Measurements from ENCODE around the gene CACNB2. TPM values are rescaled to one million over a fixed set of nuclear protein-coding genes. Genes with fewer than 3 reads are reported as not detected.

CACNB2 gene
- total and polyA plus RNA-seq, 2 experiments from 2014 or later: 101 to 172 TPM

DNA sequence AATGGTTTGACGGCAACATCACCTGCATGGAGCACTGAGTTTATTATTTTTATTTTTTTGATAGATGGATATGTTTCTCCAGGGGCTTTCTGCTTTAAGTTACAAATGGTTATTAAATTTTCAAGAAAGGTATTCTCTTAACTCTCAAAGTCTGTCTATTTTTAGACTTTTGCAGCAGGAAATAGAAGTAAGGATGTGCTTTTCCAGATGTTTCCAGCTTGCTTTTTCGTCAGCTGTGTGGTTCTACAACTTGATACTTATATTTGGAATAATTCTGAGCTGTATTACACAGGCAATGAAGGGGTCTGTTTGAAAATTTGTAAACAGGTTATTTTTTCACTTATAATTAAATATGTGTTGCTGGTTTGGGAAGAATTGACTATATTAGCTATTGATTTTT lies 69.0 kb downstream of the CACNB2 start:
- TF ChIP-seq, protein P1, sequence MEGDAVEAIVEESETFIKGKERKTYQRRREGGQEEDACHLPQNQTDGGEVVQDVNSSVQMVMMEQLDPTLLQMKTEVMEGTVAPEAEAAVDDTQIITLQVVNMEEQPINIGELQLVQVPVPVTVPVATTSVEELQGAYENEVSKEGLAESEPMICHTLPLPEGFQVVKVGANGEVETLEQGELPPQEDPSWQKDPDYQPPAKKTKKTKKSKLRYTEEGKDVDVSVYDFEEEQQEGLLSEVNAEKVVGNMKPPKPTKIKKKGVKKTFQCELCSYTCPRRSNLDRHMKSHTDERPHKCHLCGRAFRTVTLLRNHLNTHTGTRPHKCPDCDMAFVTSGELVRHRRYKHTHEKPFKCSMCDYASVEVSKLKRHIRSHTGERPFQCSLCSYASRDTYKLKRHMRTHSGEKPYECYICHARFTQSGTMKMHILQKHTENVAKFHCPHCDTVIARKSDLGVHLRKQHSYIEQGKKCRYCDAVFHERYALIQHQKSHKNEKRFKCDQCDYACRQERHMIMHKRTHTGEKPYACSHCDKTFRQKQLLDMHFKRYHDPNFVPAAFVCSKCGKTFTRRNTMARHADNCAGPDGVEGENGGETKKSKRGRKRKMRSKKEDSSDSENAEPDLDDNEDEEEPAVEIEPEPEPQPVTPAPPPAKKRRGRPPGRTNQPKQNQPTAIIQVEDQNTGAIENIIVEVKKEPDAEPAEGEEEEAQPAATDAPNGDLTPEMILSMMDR (IDR thresholded peaks at IDR 0.05; ENCODE audit: low read depth, low read length): no peak
- no peaks in the 10 kb centered on the region for H3K36me3 ChIP-seq
- DNase-seq (ENCODE audit: low read depth in 1 of 2, low spot score in 1 of 2): no peak
- no peaks in the 10 kb centered on the region for H3K9me3 ChIP-seq (ENCODE audit: low read depth)
- H3K27me3 ChIP-seq: no peaks in the 10 kb centered on the region
- H3K4me3 ChIP-seq: no peak overlapping the region
- peaks cover 54% of the 10 kb centered on the region for H3K4me1 ChIP-seq (ENCODE audit: low read depth)
- no peak overlapping the region for H3K27ac ChIP-seq

DNA sequence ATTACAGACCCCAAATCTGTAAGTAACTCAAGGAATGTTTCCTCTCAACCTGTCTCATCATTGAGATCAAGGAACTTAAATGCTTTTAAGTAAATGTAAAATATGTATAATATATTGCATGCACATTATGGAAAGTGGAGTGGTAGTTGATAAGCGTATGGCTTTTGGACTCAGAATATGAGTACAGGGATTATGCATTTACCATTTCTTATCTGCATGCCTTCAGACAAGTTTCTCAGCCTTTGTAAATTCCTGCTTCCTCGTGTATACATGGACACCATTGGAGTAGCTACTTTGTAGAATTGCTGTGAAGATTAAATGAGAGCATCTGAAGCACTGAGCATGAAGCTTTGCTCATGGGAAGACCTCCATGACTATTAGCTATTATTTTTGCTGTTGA lies 70.5 kb downstream of the CACNB2 start:
- no peak overlapping the region for H3K4me3 ChIP-seq
- peak overlapping the region; percentile 10 for H3K27ac ChIP-seq
- TF ChIP-seq, protein P1 (IDR thresholded peaks at IDR 0.05; ENCODE audit: low read depth, low read length): no peak
- H3K4me1 ChIP-seq (ENCODE audit: low read depth): peaks cover 63% of the 10 kb centered on the region
- no peaks in the 10 kb centered on the region for H3K36me3 ChIP-seq
- no peaks in the 10 kb centered on the region for H3K27me3 ChIP-seq
- no peaks in the 10 kb centered on the region for H3K9me3 ChIP-seq (ENCODE audit: low read depth)
- DNase-seq (ENCODE audit: low read depth in 1 of 2, low spot score in 1 of 2): no peak

DNA sequence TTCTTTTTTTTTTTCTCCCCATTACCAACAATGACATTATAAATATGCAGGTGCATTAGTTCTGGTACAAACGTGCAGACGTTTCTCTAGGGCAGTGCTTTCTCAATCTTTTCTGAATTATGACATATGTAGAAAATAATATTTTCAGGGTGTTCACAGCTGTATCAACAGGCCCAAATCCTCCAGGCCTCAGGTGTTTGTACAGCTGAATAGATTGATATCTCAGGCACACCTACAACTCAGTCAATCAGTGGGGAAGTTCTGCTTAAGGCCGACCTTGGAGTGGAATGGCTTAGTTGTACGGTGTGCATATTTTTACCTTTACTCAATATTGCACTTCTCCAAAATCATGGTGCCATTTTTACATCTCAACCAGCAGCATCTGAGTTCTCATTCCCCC lies 71.6 kb downstream of the CACNB2 start:
- no peak overlapping the region for H3K4me3 ChIP-seq
- TF ChIP-seq, protein P1 (IDR thresholded peaks at IDR 0.05; ENCODE audit: low read depth, low read length): no peak
- H3K27ac ChIP-seq: no peak overlapping the region
- H3K4me1 ChIP-seq (ENCODE audit: low read depth): peaks cover 70% of the 10 kb centered on the region
- no peak for DNase-seq (ENCODE audit: low read depth in 1 of 2, low spot score in 1 of 2)
- H3K9me3 ChIP-seq (ENCODE audit: low read depth): no peaks in the 10 kb centered on the region
- no peaks in the 10 kb centered on the region for H3K27me3 ChIP-seq
- H3K36me3 ChIP-seq: no peaks in the 10 kb centered on the region

DNA sequence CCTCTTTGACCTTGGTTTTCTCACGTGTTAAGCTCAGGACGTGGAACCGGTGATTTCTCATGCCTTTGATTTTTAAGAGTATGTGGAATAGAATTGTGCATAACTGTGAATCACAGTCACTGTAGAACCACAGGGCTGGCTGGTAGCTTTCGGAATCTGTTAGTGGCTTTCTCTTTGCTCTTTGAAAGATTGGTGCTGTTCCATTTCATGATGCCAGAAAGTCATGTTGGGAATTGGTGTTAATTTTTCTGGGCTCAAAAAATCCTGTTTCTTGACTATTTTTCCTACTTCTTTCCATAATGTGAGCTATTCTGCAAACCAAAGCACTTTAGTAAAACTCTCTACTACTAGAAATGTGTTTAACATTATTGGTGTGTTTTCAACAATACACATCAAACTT lies 73.0 kb downstream of the CACNB2 start:
- H3K9me3 ChIP-seq (ENCODE audit: low read depth): no peaks in the 10 kb centered on the region
- no peak for DNase-seq (ENCODE audit: low read depth in 1 of 2, low spot score in 1 of 2)
- H3K27ac ChIP-seq: peak overlapping the region; percentile 67
- no peaks in the 10 kb centered on the region for H3K36me3 ChIP-seq
- H3K4me3 ChIP-seq: no peak overlapping the region
- TF ChIP-seq, protein P1 (IDR thresholded peaks at IDR 0.05; ENCODE audit: low read depth, low read length): no peak
- H3K4me1 ChIP-seq (ENCODE audit: low read depth): peaks cover 76% of the 10 kb centered on the region
- H3K27me3 ChIP-seq: no peaks in the 10 kb centered on the region

DNA sequence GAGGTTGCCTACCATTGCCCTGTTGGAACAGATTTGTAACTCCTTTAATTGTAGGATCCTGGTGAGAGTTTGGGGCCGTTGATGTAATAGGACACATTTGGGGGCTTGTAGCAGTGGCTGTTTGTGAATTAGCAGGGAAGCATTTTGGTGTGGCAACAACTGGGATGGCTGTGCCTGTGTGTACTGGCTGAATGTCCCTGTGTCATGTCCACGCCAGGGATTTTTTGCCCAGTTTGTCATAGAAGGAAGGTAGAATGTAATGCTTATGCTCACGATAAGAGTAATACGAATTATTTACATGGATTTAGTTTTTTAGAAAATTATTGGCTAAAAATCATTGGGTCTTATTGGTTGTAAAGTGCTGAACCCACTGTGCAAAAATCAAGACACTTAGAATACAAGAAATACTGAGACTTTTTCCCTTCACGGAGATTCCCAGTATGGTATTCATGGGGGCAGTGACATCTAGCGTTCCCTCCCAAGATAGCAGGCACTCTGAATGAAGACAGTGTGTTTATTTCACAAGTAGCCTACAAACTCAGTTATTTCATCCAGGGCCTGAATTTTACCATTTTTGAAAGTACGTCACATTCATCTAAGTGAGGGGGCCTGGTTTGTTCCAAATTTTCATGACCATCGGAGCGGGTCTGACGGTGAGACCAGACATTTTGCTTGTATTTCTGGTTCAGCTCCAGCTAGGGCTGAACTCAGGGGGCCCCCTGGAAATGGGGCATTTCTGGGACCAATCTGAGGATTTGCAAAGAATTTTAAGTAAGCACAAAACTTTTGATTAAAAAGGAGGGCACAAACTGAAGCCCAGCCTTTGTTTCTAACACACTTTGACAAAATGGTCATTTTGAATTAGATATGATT lies 74.7 kb downstream of the CACNB2 start:
- peak; percentile 71 to 77 for DNase-seq (ENCODE audit: low read depth in 1 of 2, low spot score in 1 of 2)
- TF ChIP-seq, protein P1 (IDR thresholded peaks at IDR 0.05; ENCODE audit: low read depth, low read length): peak; percentile 92
- H3K4me3 ChIP-seq: no peak overlapping the region
- H3K4me1 ChIP-seq (ENCODE audit: low read depth): peaks cover 64% of the 10 kb centered on the region
- H3K27ac ChIP-seq: peak overlapping the region; percentile 50
- no peaks in the 10 kb centered on the region for H3K9me3 ChIP-seq (ENCODE audit: low read depth)
- H3K27me3 ChIP-seq: no peaks in the 10 kb centered on the region
- no peaks in the 10 kb centered on the region for H3K36me3 ChIP-seq

Data from cardiac muscle cell (in vitro differentiated cells and primary cell).